MCF 10A (cell line): Measurements from ENCODE around the gene OR52B6. TPM values are rescaled to one million over a fixed set of nuclear protein-coding genes. Genes with fewer than 3 reads are reported as not detected.

Experiments
- BruUV-seq: library from RNA; stranded (reverse); fragments of 400-500 nt; replicated peaks from 2 replicates; lab custom pipeline; 2021; lab: Mats Ljungman, UMichigan
- CTCF ChIA-PET: fragments of 300-600 bp; sonication (Branson Sonifier 250); formaldehyde crosslinking; extraction: SDS; loops from one replicate; lab custom pipeline; 2021; ENCODE audit warnings: antibody characterized with exemption, inconsistent platforms; lab: Yijun Ruan, JAX
- POLR2A ChIA-PET: fragments of 300-600, 350-650 bp; sonication (Branson Sonifier 250); formaldehyde crosslinking; extraction: SDS; loops from one replicate; lab custom pipeline; 2020; ENCODE audit warnings: antibody characterized with exemption, inconsistent platforms; lab: Yijun Ruan, JAX
- DNase-seq: peaks from one replicate; pipeline ENCODE4 v3.0.0-alpha.2; 2018; ENCODE audit not compliant: unreplicated experiment
- H3K27ac Mint-ChIP-seq: one replicate; pipeline ENCODE4 v1.8.0; 2022; ENCODE audit warnings: mild to moderate bottlenecking, low read depth, mixed read lengths; ENCODE audit not compliant: unreplicated experiment
- H3K27me3 Mint-ChIP-seq: one replicate; pipeline ENCODE4 v1.8.0; 2022; ENCODE audit warnings: mixed read lengths; ENCODE audit not compliant: insufficient read depth, unreplicated experiment
- H3K36me3 Mint-ChIP-seq: one replicate; pipeline ENCODE4 v1.8.0; 2022; ENCODE audit warnings: mild to moderate bottlenecking, moderate library complexity, mixed read lengths; ENCODE audit not compliant: insufficient read depth, unreplicated experiment
- H3K4me1 Mint-ChIP-seq: one replicate; pipeline ENCODE4 v1.8.0; 2022; ENCODE audit warnings: mixed read lengths; ENCODE audit not compliant: insufficient read depth, unreplicated experiment
- H3K4me3 Mint-ChIP-seq: one replicate; pipeline ENCODE4 v1.8.0; 2022; ENCODE audit warnings: mild to moderate bottlenecking, moderate library complexity, mixed read lengths; ENCODE audit not compliant: unreplicated experiment
- H3K9me3 Mint-ChIP-seq: one replicate; pipeline ENCODE4 v1.8.0; 2022; ENCODE audit warnings: mixed read lengths; ENCODE audit not compliant: unreplicated experiment
- intact Hi-C: fragments of 100-400 bp; cut with micrococcal nuclease; formaldehyde crosslinking; loops from 2 replicates; pipeline ENCODE4 v1.14.1; 2022
- total RNA-seq: library from RNA; stranded (reverse); gene quantifications from 2 replicates; pipeline ENCODE4 v1.2.3, GENCODE V29; 2022
- TF ChIP-seq, protein P1 (sequence below): fragments of 200-600 bp; IDR thresholded peaks from one replicate; pipeline ENCODE4 v1.8.0; 2022; ENCODE audit warnings: antibody characterized with exemption, mild to moderate bottlenecking; ENCODE audit not compliant: unreplicated experiment

The OR52B6 gene
- total RNA-seq, 1 experiment from 2014 or later = not detected

DNA sequence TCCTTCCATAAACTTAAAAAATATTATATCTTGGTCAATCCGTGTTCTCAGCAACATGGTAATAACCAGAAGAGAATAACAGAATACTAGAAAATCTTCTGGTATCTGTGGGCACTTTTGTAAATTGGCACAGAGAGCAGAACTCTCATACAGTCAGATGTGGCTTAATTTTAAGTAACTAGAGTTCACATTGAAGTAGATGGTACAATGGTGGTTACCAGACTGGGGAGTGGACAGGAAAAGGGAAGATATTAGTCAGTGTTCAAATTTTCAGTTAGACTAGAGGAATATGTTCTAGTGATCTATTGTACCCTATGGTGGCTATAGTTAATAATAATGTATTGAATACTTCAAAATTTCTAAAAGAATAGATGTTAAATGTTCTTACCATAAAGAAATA lies 39.2 kb upstream of the OR52B6 start:
- ChIA-PET POLR2A (no interaction called here), CTCF (no interaction called here)
- intact Hi-C loops = no loop called here
- Mint-ChIP-seq H3K27me3 (no peaks in the 10 kb centered on the region), H3K27ac (no peak overlapping the region), H3K9me3 (no peaks in the 10 kb centered on the region), H3K4me1 (peaks cover 6% of the 10 kb centered on the region), H3K36me3 (no peaks in the 10 kb centered on the region), H3K4me3 (no peak overlapping the region)
- TF ChIP-seq, protein P1, sequence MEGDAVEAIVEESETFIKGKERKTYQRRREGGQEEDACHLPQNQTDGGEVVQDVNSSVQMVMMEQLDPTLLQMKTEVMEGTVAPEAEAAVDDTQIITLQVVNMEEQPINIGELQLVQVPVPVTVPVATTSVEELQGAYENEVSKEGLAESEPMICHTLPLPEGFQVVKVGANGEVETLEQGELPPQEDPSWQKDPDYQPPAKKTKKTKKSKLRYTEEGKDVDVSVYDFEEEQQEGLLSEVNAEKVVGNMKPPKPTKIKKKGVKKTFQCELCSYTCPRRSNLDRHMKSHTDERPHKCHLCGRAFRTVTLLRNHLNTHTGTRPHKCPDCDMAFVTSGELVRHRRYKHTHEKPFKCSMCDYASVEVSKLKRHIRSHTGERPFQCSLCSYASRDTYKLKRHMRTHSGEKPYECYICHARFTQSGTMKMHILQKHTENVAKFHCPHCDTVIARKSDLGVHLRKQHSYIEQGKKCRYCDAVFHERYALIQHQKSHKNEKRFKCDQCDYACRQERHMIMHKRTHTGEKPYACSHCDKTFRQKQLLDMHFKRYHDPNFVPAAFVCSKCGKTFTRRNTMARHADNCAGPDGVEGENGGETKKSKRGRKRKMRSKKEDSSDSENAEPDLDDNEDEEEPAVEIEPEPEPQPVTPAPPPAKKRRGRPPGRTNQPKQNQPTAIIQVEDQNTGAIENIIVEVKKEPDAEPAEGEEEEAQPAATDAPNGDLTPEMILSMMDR = no peak
- no peak for DNase-seq
- BruUV-seq = no TSS peak

DNA sequence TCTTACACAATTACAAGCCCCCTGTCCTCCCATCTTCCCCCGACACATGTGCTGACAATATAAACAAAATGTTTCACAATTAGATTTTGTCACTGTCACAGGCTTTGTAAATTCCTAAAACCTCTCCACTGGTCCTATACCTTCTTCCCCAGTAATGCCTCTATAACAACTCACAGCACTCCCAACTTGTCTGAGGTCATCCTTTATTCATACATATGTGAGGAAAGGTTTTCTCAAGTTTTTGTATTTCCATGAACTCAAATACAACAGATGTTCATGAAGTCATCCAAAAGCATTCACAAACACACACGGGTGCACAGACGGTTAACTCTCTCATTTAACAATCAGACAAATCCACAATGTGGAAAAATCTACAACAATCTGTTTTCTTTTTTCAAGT lies 34.2 kb upstream of the OR52B6 start:
- no TSS peak for BruUV-seq
- Mint-ChIP-seq H3K4me3 (no peak overlapping the region), H3K36me3 (no peaks in the 10 kb centered on the region), H3K9me3 (no peaks in the 10 kb centered on the region), H3K4me1 (peaks cover 13% of the 10 kb centered on the region), H3K27me3 (no peaks in the 10 kb centered on the region), H3K27ac (no peak overlapping the region)
- CTCF ChIA-PET = no interaction called here
- no peak for DNase-seq
- intact Hi-C loops = no loop called here
- TF ChIP-seq, protein P1 = no peak
- POLR2A ChIA-PET = no interaction called here

DNA sequence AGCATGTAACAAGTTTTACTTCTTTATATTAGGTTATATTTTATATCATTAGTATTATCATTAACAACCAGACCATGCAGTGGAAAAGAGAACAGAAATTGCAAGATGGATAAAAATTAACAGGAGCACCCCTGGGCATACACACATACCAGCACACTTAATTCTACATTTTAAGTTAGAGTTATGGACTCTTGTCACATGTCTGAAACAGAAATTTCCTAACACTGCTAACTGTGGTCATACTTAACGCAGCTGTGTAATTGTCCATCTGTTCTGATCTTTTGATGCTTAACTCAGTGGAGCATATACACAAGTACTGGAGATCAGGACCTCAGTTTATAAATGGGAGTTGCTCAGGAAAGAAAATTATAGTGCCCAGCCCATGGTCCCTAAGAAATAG lies 32.7 kb upstream of the OR52B6 start:
- Mint-ChIP-seq H3K27me3 (no peaks in the 10 kb centered on the region), H3K9me3 (no peaks in the 10 kb centered on the region), H3K4me1 (peaks cover 13% of the 10 kb centered on the region), H3K4me3 (no peak overlapping the region), H3K36me3 (no peaks in the 10 kb centered on the region), H3K27ac (no peak overlapping the region)
- TF ChIP-seq, protein P1 = no peak
- ChIA-PET CTCF (interaction anchor here (1.1 to 1.2 kb wide), 2 partner anchors 54 to 72 kb away, joined by 3 read pairs; no protein-coding TSS in a partner anchor), POLR2A (no interaction called here)
- BruUV-seq = no TSS peak
- no peak for DNase-seq
- intact Hi-C loops = no loop called here

DNA sequence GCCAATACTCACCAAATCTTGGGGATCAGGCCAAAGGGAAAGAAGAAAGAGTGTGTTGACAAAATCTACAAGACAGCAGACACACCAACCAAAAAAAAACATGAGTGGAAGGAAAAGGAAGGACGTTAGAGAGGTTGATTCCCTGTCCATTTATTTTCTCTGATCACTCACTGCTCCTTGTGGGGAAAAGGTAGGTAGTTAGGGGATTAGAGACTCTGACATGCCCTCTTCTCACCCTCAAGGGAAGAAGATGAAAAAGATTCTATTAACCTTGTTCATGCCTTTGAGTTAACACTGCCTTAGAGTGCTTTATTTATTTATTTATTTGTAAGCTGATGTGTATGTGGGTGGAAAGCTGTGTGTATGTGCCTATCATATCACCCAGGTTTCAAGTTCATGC lies 32.2 kb upstream of the OR52B6 start, which contains the start of gene OR52H1:
Gene OR52H1 (minus strand): TSS at position 101 of the 400 bp plus-strand sequence. CDS start 3,035 bp downstream, outside the sequence.
- H3K27me3 Mint-ChIP-seq = no peaks in the 10 kb centered on the region
- TF ChIP-seq, protein P1 = no peak
- BruUV-seq = no TSS peak
- ChIA-PET POLR2A (no interaction called here), CTCF (interaction anchor here (1.1 to 1.2 kb wide), 2 partner anchors 54 to 72 kb away, joined by 3 read pairs; no protein-coding TSS in a partner anchor)
- H3K36me3 Mint-ChIP-seq = no peaks in the 10 kb centered on the region
- no peak for DNase-seq
- no peak within 1 kb of the TSS for H3K27ac Mint-ChIP-seq
- peaks cover 13% of the 10 kb centered on the region for H3K4me1 Mint-ChIP-seq
- intact Hi-C loops = no loop called here
- H3K9me3 Mint-ChIP-seq = no peaks in the 10 kb centered on the region
- H3K4me3 Mint-ChIP-seq = no peak within 1 kb of the TSS
